ENCODE data around the gene TMEM271. TPM values are rescaled to one million over a fixed set of nuclear protein-coding genes. Genes with fewer than 3 reads are reported as not detected.

TMEM271 gene
- total RNA-seq, 1 experiment from 2014 or later: not detected

DNA sequence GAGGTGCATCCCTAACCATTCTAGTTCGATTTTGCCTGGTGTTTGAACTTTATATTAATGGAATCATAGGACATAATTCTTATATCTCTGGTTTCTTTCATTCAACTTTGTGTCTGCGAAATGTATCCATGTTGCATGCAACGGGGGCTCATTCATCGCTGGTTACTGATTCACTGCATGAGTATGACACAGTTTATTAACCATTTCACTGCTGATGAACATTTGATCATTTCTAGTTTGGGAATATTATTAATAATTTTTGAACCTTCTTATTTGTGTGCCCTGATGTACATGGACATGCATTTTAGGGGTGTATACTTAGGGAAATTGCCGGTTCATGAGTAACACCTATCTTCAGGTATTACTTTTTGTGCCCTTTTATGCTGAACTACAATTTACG lies 5.1 kb upstream of the TMEM271 start:
- no peak for DNase-seq (ENCODE audit: low spot score)

DNA sequence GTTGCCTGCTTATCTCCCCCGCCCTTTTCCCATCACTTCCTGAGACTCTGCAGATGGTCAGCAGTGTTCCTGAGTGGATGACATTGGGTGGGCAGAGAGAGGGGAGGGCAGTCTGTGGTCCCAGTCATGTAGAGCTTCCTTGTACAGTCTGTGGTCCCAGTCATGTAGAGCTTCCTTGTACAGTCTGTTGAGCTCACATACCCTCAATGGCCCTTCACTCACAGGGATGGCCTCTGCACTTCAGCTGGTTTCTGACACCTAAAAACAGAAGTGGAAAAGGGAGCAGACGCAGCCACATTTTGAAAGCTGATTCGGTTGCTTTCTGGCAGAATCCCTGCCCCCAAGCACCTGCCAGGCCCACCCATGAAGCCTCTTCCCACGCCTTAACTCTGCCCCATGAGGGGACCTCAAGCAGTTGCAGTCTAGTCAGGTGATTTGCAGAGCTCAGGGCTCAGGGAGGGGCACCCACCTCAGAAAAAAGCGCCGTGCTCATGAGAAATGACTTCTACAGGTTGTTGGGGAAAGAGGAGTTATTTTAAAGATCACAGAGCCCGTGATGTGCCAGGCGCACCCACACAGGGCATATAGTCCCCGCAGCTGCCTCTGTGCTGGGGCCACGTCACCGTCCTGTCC lies 3.6 kb upstream of the TMEM271 start:
- DNase-seq (ENCODE audit: low spot score): no peak

DNA sequence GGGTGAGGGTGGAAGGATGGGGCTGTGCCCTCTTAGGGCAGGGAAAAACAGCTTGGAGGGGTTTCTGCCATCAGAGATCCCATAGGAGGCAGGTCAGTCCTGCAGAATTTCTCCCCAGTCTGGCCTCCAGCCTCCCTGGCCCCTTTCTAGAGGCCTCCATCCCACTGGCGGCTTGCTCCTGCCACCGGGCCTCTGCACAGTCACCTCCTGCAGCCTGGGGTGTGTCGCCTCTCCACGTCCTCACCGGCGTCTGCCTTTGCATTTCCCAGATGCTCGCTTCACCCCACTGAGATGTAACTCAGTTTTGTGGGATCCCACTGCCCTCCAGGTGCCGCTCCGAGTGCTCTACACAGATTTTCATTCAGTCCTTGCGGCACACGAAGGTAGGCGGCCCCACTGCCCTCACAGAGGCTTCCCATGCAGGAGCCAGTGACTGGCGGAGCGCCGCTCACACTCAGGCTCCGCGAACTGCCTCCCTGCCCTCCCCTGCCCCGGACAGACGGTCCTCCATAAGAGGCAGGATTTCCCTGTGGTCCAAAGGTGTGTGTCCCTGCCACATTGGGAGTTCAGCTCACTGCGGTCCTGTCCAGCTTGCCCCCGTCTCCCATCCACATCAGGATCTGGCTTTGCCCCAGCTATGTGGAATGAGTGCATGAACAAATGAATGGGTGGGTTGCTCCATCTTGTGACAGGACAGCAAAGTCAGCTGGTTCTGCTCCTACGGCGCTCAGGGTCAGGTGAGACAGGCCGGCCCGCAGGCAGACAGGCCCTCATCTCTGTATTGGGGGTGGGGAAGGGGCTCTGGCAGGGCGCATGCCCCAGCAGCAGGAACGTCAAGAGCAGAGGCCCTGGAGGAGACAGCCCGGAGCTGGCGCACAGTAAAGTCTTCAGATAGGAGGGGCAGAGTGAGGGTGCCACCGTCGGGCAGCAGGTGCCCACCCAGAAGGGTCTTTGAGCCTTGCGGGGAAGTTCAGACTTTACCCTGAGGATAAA lies 2.7 kb upstream of the TMEM271 start:
- DNase-seq (ENCODE audit: low spot score): no peak

DNA sequence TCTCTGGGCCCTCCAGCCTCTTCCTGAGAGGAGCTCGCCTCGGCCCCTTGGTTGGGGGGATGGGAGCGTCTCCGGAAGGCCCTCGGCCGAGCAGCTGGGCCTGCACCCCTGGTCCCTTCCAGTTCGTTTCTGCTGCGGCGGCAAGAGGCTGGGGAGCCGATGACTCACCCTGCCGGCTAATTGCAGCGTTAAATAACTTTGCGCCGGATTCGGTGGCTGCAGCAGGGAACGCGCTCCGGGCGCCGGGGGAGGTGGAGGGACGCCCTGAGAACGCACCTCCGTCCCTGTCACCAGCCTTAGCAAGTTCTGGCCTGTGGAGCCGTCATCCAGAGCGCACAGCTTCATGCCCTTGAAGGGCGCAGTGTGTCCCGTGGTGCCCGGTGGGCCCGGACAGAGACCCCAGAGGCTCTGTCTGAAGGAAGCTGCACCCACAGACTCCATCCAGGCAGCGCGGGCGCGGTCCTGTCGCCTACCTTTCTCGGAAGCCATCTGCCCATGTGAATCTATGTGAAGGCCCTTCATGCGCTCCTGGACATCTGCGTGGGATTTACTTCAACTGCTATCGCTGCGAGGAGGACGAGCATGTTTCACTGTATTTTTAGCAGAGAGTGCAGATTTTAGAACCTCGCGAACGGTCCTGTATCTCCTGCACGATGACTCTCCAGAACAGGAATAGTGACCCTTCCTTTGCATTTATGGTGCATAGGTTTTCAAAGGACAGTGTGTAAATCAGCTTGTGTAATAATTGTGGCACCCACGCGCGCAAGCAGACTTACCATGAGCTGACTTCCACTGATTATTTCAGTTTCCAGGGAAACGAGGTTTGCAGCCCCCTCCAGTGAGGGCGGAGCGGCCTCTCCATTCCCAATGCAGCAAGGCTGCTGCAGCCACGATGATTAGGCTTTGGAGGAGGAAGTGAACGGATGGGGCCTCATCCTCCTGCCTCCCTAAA lies 1.7 kb upstream of the TMEM271 start:
- DNase-seq (ENCODE audit: low spot score): no peak

DNA sequence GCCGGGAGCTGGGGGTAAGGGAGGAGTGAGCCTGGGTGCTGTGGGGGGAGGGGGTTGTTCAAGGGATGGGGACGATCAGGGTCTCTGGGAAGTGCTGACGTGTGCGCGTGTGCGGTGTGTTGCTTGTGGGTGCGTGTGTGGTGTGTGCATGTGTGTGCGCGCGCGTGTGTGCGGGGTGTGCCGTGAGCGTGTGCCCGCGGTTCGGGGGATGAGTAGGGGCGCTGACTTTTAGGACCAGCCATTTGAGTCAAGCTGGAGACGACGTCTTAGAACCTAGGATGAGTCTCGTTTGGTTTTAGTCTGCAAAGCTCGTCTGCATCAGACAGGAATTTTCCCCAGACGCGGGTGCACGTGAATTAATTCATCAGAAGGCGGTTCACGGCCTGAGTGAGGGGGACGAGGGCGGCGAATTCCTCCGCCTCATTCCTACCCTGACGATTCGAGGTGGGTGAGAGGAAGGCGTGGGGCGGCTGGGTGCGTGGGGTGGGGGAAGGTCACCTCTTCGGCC lies 950 bp upstream of the TMEM271 start:
- DNase-seq (ENCODE audit: low spot score): no peak

DNA sequence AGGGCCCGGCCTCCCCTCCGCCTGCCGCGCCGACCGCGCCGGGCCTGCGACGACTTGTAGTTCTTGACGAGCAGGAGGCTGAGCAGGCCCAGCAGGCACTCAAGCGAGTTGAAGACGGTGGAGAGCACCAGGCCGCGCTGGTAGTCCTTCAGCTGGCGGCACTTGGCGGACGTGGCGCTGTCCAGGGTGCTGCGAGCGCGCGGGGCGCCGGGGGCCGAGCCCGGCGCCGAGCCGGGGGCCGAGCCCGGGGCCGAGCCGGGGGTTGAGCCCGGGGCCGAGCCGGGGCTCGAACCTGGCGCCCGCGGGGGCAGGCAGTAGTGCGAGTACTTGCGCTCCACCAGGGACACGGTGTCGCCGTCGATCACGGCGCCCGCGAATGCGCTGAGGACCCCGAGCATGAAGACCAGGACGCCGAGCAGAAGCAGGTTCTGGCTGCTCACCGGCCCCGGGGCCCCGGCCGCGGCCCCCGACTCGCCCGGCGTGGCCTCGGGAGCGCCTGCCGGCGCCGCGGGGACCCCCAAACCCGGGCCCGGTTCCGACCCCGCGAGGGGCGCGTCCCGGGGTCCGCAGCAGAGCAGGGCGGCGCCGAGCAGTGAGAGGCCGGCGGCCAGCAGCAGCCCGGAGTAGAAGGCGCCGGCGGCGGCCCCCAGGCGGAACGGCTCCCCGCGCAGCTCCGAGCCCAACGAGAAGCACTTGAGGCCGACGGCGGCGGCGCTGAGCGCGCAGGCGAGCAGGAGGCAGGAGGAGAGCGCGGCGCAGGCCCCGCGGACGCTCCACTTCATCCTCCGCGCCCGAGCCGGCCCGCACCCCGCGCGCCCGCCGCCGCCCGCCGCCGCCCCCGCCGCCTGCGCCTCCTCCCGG lies 584 bp downstream of the TMEM271 start:
- DNase-seq (ENCODE audit: low spot score): no peak

DNA sequence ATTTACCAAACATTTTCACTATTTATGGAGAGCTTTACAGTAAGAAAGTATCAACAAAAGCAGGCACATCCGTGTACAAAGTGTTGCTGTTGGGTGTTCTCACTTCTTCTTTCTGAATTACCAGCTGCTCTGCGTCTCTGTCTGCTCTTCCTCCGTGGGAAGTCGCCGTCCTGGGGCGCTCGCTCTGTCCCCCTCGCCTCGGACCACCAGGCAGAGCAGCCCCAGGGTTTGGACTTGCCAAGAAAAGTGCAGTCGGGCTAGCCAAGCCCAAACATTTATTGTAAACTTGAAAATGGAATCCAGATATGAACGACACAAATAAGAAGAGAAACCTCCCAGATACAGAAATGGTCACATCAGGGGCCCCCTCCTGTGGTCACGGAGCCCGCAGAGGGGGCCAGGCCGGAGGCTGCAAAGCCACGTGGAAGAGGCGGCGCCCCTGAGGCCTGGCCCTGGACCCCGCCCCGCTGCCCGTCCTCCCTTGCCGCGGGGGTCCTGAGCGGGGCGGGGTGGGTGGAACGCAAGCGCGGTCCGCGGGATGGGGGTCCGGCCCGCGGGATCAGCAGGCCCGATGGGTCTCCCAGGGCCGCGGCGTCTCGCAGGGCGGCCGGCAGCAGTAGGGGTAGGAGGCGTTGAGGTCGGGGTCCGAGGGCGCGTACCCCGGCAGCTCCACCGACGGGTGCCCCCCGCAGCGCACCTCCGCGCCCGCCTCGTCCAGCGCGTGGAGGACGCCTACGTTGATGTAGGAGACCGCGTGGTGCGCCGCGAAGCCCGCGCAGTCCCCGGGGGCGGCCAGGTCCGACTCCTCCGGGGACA lies 1.5 kb downstream of the TMEM271 start:
- no peak for DNase-seq (ENCODE audit: low spot score)

DNA sequence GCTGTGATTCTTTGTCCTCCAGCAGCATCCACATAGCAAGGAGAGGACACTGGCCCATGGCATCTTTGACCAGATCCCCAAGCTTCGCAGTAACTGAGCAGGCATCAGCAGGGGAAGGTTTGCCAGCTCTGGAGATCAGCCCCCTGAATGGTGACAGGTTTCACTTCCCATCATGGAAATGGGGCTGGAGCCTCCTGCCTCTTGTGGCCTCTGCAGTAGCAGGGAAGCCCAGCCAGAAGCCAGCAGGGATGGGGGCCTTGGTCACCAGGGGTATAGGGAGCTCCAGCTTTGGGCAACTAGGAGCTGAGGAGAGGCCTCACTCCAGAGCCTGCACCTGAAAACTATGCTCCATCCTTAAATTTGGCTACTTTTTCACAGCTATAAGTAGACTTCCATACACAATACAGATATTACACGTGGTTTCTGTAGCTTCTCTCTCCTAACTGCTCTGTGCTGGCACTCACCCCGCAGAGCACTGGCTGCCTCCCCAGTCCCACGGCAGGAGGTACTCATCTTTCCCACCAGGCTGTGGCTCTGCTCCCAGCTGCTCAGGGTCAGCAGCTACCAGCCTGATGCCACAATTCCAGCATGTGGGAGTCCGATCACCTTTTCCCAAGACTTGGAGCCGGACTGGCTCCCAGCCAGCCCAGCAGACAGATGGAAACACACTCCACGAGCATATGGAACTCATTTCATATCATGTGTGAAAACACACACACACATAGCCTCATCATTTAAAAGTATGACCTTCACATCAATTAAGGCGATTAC lies 2.8 kb downstream of the TMEM271 start:
- DNase-seq (ENCODE audit: low spot score): no peak

DNA sequence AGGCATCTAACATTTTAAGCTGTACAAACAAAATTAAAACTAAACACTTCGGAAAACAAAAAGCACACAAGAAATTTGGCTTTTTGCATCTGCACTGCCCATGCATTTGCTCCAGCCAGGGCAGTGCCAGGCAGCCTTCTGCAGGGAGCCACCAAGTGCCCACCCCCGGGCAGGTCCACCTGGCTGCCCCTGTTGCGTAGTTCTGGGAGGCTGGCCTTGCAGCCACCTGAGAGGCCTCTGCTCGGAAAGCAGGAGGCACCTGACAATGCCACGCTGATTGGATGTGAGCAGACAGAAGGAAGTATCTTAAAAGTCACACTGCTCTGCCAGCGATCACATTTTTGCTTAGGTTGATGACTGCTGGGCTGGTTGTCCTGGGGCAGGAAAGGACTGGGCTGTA lies 3.5 kb downstream of the TMEM271 start:
- DNase-seq (ENCODE audit: low spot score): no peak

DNA sequence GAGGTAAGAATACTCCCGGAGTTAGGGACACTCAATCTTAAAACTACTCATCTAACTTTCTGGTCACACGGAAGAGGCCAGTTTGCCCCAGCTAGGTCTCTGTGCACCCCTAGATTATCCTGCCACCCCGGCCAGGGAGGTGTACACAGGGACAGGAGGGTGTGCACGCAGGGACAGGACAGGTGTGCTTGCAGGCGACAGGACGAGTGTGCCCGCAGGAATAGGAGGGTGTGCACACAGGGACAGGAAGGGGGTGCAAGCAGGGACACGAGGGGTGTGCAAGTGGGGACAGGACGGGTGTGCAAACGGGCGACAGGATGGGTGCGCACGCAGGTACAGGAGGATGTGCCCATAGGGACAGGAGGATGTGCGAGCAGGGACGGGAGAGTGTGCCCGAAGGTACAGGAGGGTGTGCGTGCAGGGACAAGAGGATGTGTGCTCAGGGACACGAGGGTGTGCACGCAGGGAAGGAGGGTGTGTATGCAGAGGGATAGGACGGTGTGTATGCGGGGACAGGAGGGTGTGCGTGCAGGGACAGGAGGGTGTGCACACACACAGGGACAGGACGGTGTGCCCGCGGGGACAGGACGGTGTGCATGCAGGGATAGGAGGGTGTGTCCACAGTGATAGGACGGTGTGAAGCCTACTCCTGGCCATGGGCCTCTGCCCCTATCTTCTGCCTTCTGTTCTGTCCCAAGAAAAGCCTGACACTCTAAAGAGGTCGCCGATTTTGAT lies 4.1 kb downstream of the TMEM271 start:
- no peak for DNase-seq (ENCODE audit: low spot score)

DNA sequence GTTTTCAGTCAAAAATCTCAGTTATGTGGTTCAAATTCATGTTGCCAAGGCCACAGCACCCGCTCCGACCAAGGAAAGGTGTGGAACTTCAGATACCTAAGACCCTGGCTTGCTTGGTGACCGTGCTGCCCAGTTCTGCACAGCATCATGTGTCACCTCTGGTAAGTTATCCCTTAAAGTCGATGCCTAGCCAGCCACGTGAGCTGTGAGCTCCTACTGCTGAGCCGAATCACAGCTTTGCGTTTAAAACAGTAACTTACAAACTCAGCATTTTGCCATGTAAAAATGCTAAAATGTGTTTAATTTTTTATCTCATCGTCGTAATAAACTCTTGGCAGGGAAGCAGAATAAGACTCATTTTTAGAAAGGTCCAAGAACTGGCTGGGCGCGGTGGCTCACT lies 5.3 kb downstream of the TMEM271 start:
- no peak for DNase-seq (ENCODE audit: low spot score)

DNA sequence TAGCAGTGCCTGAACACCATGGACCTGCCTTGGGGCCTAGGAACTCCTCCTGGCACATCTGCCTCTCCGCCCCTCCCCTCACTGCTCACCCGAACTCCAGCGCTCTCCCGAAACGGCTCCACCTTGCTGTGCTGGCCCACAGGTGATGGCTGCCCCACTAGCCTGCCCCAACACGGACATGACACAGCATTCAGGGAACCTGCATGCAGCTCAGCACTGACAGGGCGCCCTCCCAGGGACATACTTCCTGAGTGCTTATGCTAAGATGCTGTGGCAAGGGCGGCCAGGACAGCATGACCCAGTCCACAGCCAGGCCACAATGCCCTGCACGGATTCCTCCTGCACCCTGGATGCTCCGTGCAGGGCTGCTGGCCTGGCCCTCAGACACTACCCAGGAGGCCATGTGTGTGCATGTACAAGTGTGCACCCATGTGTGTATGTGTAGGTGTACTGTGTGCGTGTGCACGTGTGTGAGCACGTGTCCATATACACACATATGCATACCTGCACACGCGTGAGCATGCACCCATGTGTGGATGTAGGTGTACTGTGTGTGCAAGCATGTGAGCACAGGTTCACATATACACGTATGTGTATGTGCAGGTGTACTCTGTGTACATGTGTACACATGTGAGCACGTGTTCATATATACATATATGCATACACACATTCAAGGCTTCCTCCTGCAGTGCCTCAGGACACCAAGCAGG lies 6.0 kb downstream of the TMEM271 start:
- DNase-seq (ENCODE audit: low spot score): no peak

DNA sequence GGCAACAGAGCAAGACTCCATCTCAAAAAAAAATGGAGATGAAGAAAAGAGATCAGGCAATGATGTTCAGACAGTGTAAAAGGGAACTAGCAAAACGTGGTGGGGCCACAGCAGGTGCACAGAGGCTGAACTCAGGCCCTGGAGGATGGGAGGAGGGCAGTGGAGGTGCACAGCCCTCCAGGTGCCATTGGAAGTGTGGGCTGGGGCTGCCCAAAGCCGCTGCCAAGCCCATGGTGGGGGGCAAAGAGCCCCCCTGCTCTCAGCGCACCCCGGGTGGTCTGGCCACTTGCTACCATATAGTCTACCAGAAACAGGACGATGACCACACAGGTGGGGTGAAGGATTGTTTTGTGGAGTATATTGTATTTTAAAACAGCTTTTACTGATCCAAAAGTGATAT lies 7.1 kb downstream of the TMEM271 start:
- DNase-seq (ENCODE audit: low spot score): no peak

DNA sequence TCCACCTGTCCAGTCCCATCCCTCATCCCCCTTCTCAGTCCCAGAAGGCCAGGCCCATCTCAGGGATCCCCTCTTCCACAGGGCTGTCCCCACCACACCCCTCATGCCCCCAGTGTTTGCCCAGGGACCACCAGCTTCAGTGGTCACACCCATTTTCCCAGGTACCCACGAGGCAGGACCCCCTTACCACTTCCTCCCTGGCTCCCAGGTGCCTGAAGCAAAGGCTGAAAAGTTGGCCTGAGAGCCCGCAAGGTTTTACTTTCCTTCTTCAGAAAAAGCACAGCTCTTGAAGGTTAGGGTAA lies 7.8 kb downstream of the TMEM271 start:
- no peak for DNase-seq (ENCODE audit: low spot score)

DNA sequence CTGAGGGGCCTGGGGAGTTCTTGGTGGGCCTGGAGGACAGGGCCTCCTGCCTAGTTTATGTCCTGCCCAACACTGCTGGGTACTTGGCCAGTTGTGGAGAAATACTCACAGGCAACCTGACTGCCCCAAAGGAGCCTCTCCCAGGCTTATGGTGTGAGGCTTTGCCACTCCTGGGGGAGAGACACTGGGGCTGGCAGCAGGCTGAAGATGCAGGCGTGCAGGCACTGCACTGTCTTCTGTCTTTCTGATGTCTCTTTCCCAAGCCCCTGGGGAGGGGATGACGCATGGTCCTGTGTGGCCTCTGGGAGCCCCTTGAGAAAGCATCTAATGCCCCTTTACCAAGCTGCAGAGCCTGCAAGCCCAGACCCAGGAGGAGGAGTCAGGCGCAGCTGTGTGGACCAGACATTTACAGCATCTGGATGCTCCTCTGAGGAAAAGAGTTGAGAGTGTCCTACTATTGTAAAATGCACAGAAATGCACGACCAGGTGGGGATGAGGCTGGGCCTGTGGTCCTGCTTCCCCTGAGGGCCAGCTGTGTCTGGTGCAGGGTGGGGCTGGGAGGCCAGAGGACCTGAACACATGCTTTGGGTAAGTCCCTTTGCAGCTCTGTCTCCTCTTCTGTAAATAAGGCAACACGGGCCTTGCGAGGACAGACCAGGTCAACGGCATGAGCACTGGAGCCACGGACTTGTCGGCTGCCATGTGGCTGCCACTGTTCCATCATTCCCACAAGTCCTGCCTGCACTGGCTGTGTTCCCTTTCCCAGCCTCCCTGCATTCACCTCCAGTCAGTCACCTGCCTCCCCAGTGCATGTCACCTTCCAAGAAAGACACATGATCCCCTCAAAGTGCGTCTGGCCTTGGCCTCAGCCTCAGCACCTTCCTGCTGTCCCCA lies 8.4 kb downstream of the TMEM271 start:
- DNase-seq (ENCODE audit: low spot score): no peak

DNA sequence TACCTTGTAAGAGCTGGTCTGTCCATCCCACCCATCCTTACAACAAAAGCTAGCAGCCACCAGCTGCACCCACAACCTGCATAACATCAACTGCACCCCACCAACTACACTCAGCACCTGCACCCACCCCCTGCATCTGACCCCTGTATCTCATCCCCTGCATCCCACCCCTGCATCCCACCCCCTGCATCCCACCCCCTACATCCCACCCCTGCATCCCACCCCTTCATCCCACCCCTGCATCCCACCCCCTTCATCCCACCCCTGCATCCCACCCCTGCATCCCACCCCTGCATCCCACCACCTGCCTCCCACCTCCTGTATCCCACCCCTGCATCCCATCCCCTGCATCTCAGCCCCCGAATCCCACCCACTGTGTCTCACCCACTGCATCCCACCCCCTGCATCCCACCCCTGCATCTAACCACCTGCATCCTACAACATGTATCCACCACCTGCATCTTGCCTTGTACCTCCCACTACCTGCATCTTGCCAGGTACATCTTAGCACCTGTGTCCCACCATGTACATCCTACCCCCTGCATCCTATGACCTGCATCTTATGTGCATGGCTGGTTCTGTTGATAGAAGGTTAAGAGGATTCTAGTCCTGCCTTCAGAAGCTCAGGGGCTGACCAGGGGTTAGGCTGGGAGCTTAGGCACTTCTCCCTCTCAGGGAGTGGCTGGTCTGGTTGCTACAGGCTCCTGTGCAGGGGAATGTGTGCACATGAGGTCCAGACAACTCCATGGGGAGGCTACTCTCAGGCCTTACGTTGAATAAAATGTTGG lies 9.4 kb downstream of the TMEM271 start:
- DNase-seq (ENCODE audit: low spot score): no peak
